ENCODE measurements around the gene ALX3. TPM values are rescaled to one million over a fixed set of nuclear protein-coding genes. Genes with fewer than 3 reads are reported as not detected.

Gene ALX3
- total RNA-seq, 1 donor from 2014 or later = not detected

DNA sequence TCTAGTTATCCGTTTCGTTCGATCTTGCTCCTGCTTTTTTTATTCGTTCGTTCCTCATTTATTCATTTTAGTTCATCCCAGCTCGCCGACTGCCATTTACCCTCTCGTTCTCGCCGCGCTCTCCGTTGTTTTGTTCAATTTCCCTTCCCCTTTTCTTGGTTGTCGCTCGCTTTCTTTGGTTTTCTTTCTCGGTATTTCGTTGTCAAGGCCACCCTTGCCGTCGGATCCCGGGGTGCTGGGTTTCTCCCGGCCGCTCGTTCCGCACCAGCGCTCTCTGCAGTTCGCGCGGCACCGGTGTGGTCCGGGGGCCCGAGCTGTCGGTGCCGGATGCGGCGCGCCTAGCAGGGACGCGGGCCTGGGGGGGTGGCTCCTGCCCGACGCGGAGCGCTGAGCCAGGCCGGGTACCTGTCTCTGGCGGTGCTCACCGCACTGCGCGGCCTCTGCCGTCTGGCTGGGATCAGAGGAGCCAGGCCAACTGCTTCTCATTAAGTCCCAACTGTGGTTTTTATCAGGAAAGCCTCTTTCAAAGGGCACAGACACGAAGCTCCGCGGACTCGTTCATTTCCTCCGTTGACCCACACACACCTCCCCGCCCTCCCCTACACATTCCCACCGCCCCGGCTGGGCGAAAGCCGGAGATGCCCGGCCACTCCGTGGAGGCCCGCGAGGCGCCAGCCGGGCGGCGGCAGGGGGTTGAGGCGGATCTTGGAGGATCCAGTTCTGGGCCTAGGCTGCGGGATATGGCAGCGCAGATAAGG is 1.6 kb downstream of the ALX3 start:
- intact Hi-C loops (cut with micrococcal nuclease) = no loop called here
- ATAC-seq = no peak
- no peak for DNase-seq

DNA sequence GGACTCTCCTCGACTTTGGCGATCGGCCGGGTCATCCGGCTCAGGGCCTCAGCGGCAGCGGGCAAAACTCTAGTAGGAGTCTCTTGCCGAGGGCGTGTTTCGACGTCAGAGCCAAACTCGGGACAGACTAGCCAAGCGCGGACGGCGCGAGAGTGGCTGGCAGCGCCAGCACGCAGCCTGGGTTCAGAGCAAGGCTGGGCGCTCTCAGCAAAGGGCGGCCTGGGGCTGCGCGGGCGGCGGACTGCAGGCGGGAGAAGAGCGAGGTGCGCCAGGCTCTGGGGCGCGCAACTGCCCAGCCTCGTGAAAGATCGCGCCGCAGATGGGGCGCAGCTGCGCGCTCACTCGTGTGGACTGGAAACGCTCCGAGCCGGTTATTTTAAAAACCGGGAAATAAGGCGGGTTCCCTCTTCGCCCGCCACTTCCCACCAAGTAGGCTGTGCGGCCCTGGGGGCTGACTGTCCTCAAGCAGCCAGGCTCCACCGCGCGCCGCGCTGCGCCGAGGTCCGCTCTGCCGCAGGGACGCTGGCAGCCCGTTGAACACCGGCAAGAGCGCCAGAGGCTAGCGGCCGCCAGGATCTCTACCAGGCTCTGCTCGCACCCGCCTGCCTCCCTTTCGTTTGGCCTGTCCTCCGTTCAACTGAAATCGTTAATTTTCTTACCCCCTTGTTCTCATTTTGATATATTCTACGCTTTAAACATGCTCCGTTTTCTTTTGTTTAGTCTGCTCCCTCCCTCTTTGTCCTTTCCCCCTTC is 2.4 kb downstream of the ALX3 start:
- peak; percentile 16 for ATAC-seq

DNA sequence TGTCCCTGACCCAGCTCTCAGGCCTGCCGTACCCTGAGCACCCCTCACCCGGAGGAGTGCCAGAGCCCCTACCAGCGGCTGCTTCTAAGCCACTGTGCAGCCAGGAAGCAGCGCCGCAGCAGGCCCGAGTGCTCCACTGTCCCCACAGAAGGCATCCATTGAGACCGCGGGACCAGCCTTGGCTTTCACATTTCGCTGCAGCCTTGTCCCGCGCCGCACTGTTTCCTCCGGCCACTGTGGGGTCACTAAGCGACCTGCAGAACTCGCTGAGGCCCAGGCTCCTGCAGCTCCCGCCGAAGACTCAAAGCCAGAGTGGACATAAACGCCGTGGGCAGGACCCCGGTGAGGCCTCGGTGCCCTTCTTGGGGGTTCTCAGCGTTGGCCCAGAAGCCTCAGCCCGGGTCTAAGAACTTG is 3.0 kb downstream of the ALX3 start:
- ATAC-seq (no peak), DNase-seq (no peak)
- intact Hi-C loops (cut with micrococcal nuclease) = no loop called here

More for the DNA sequence above, 2.4 kb downstream of the ALX3 start:
- intact Hi-C loops (cut with micrococcal nuclease) = no loop called here
- DNase-seq = no peak

DNA sequence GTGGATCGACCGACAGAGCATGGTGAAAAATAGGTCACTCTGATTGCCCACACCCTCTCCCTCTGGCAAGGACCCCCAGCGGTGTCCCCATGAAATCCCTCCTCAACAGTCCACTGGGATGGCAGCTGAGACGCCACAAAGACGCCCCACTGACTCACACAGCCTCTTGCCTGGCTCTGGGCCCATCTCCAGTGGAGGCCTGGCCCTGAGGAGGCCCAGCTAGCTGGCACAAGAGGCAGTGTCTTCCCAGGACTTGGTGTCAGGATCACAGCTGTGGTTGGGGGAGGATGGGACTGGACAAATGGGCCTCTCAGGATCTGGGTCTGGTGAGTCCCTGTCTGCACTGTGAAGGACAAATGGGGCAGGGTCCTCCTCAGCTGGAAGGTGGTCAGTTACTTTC is 4.6 kb downstream of the ALX3 start:
- DNase-seq (no peak), ATAC-seq (no peak)
- intact Hi-C loops (cut with micrococcal nuclease) = no loop called here

GRCh38 chr1:110064576-110065337 is 5.7 kb downstream of the ALX3 start:
- intact Hi-C loops (cut with micrococcal nuclease) = no loop called here
- ATAC-seq = no peak
- DNase-seq = no peak

DNA sequence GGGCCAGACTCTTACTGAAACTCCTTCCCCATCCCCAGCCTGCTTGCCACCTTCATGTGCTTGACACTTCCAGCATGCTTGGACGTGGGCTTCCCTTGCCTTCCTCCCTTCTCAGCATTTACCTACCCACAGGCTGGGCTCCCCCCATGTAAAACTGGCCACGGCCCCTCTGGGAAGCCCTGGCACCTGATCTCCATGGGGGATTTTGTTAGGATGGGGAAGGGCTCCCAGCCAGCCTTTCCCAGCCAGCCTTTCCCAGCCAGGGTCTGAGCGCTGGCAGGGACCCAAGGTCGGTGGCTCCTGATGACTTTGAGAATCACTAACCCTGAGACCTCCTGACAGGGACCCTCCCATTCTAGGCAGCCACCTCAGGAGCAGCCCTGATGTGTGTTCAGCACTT is 6.7 kb downstream of the ALX3 start:
- DNase-seq (no peak), ATAC-seq (no peak)
- intact Hi-C loops (cut with micrococcal nuclease) = no loop called here

DNA sequence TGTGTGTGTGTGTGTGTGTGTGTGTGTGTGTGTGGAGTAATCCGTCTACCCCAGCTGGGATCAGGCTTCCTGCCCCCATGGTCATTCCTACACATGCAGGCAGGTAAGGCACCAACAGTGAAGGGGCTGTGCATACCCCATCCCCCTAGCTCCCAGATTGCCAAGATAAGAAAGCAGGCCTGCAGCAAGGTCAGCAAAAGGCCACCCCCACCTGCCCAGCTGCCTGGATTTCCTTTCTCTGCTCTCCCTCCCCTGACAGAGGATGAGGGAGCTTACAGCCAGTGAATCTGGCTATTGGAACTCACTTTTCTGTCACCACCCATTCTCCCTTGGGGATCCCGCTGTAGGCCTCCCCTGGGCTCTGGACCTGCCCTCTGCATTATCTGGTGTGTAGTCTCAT is 7.9 kb downstream of the ALX3 start:
- DNase-seq = no peak
- intact Hi-C loops (cut with micrococcal nuclease) = no loop called here
- no peak for ATAC-seq

DNA sequence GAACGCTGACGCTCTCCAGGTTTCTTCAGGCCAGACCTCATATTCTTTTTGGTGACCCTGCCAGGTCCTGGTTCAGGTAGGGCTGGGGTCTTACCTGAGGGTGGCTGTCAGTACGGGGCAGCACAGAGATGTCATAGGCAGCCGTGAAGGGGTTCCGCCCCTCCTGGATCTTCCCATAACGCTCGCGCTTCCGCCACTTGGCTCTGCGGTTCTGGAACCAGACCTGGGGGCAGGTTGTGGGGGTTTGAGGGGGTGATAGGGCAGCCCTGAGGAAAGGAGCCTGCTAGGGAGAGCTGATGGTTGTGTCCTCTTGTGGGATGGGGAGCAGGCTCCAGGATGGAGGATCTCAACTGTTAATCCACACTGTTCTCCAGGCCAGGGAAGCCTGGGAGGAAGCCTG is 9.1 kb downstream of the ALX3 start:
- intact Hi-C loops (cut with micrococcal nuclease) = no loop called here
- DNase-seq = no peak
- no peak for ATAC-seq

DNA sequence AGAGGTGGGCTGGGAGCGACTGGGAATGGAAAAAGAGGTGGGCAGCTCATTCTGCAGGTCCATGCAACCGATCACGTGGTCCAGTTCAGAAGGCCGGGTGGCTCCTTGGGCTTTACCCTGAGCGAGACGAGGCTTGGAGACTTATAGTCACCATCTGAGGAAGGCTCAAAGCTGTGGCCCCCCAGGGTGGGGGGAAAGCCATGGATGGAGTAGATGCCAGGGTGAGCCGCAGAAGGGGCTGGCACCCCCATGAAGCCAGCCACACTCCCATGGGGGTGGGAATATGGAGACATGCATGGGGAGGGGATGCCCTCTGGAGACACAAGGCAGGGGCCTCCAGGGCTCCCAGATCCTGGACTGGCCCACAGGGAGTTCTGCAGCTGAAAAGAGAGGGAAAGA is 9.8 kb downstream of the ALX3 start:
- no peak for DNase-seq
- ATAC-seq = no peak

DNA sequence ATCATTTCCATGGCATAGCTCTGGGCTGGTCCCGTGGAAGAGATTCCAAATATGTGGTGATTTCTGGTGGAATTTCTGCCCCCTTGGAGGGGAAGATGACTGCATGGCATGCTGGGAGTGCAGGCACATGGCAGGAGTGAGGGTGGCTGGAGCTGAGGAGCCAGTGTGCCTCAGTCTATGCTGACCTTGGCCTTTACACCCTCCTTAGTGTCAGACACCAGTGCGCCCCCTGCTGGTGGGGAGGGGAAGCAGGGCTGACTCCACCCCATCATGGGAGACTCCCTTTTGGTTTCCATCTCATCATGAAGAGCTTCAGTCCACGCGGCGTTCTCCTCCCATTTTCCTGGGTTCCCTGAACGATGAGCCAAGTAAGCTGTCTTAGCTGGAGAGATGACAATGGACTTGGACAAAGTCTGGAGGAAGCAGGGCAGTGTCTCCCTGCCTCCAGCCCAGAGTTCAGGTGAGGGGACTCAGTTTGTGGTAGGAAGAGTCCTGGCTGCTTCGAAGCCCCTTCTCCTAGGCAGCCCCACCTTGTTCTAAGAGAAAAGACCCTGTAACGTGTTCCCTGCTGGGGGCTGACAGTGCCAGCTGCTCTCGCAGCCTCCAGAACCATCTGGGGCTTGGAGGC is 10.3 kb downstream of the ALX3 start:
- intact Hi-C loops (cut with micrococcal nuclease) = no loop called here
- peak; percentile 16 for ATAC-seq
- peak; percentile 63 for DNase-seq

More for the DNA sequence above, 9.8 kb downstream of the ALX3 start:
- intact Hi-C loops (cut with micrococcal nuclease) = no loop called here

GRCh38 chr1:110059133-110059863 is 11.2 kb downstream of the ALX3 start:
- DNase-seq (no peak), ATAC-seq (no peak)
- intact Hi-C loops (cut with micrococcal nuclease) = no loop called here

DNA sequence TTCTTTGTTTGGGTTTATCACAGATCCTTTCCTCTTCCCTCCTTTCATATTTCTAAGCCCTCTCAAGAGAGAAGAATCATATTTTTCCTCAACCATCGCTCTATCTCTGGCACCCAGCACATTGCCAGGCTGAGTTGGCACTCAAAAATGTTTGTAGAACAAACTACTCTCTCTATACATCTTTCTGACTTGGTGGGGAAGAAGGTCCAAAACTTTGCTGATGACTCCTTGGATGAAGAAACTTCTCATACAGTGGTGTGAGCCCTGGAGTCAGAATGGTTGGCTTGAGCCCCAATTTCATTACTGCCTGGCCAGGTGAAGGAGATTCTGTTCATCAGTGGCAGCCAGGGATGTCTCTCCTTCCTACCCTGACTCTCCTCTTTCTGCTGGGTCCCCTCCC is 11.9 kb downstream of the ALX3 start:
- no peak for ATAC-seq
- no peak for DNase-seq

GRCh38 chr1:110057963-110058518 is 12.4 kb downstream of the ALX3 start:
- DNase-seq (no peak), ATAC-seq (no peak)
- intact Hi-C loops (cut with micrococcal nuclease) = no loop called here

More for the DNA sequence above, 11.9 kb downstream of the ALX3 start:
- intact Hi-C loops (cut with micrococcal nuclease) = no loop called here

- ATAC-seq (peak; percentile 34), DNase-seq (no peak)
- intact Hi-C loops (cut with micrococcal nuclease) = no loop called here
Measured at GRCh38 chr1:110056776-110057175, 13.7 kb downstream of the ALX3 start.

DNA sequence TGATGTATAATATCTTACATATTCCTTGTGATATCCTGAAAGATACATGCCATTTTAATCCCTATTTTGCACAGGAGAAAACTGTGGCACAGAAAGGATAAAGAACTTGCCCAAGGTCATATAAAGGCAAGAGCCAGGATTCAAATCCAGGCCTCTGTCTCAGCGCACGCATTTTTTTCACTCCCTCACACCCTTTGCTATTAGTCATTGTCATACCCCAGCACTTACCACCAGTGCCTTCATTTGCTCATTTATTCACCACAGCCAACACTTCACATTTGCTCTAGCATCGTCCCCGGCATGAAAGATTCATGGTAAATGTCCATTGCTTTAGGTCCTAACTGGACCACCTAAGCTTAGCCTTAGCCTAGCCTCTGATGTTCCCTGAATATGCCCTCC is 14.2 kb downstream of the ALX3 start:
- DNase-seq (no peak), ATAC-seq (no peak)
- intact Hi-C loops (cut with micrococcal nuclease) = no loop called here

DNA sequence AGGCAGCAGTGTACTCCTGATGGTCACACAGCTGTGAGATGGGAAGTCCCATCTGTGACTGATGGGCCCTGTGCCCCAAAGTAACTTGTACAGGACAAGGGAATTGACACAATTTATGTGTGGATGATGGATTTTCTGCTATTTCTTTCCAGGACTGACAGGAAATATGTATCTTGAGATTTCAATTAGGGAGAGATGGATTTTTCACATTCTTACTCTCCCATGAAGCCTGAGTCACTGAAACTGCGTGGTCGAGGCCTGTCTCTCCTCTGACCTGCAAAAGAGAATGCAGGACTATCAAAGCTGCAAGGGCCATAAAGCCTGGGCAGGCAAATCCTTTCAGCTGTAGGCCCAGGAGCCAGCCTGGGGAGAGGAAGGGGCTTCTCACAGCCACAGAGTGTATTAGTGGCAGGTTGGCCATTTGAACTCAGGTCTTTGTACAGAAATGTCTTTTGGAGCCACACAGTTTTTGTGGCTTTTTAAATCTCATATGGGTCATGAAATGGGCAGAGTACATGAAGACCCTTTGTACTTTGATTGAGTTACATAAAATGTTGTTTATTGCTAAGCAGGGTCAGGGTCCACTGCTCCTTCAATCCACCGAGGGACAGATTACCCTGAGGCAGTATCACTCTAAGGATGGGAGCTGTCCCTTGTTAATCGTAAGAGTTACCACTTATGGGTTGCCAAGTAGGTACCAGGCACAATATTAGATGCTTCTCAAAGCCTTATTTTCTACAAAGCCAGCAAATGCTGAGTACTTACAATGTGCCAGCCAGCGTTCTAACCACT is 14.8 kb downstream of the ALX3 start:
- DNase-seq (no peak), ATAC-seq (no peak)
- intact Hi-C loops (cut with micrococcal nuclease) = no loop called here

DNA sequence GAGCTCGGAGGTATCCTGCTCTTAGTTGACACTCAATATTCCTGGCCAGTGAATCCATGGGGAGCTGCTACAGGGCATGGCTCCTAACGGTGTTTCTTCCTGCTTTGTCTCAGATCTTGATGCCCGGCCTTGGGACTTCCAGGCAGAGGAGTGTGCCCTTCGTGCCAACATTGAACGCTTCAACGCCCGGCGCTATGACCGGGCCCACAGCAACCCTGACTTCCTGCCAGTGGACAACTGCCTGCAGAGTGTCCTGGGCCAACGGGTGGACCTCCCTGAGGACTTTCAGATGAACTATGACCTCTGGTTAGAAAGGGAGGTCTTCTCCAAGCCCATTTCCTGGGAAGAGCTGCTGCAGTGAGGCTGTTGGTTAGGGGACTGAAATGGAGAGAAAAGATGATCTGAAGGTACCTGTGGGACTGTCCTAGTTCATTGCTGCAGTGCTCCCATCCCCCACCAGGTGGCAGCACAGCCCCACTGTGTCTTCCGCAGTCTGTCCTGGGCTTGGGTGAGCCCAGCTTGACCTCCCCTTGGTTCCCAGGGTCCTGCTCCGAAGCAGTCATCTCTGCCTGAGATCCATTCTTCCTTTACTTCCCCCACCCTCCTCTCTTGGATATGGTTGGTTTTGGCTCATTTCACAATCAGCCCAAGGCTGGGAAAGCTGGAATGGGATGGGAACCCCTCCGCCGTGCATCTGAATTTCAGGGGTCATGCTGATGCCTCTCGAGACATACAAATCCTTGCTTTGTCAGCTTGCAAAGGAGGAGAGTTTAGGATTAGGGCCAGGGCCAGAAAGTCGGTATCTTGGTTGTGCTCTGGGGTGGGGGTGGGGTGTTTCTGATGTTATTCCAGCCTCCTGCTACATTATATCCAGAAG is 16.7 kb downstream of the ALX3 start:
- intact Hi-C loops (cut with micrococcal nuclease) = loop anchor here (5.0 kb wide), 1 partner anchor 54 kb away; no protein-coding TSS in a partner anchor
- DNase-seq (peak; percentile 85), ATAC-seq (peak; percentile 75)
